GM21717 (cell line): ENCODE results near the gene RBBP6.
"Not testable (repeated sequence)": the region's sequence is repeated elsewhere in the genome, so short reads cannot be mapped to it uniquely, and the experiment has no call there.

Source experiments
- ATAC-seq: cut with Tn5 transposase; IDR thresholded peaks from one replicate; pipeline ENCODE4 v1.9.1; 2021; ENCODE audit warnings: mild to moderate bottlenecking, moderate library complexity; ENCODE audit not compliant: unreplicated experiment

RBBP6 gene

DNA sequence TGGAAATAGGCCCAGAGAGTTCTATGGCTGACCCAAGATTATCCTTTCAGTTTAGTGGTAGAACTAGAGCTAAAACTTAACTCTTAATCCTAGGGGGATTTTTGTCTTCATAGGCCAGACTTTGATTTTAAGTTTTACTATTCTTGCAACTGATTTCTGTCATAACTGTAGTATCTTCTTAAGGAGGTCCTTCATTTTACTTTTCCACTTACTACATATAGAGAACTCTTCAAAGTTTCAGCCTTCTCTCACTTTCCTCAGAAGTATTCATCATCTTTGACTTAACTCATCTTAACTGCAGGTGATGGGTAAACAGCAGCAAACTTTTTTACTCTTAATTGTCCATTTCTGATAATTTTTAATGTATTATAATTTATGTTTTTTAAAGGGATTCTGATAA is 23.4 kb downstream of the RBBP6 start:
- ATAC-seq: no peak

DNA sequence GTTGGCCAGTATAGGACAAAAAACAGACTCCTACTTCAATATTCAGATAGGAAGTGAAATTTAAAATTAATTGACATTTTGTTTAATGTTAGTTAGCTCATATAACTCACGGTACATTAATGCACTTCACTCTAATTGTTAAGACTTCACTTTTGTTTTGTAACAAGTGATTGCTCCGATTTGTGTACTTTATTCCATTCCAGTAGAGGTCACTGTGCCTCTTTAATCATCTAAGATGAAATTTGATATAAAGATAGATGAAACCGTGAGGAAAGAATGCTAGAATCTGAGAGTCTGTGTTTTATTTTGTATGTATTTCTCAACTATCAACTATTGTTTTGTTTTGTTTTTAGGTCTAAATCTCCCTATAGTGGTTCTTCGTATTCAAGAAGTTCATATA is 29.0 kb downstream of the RBBP6 start:
- no peak for ATAC-seq

DNA sequence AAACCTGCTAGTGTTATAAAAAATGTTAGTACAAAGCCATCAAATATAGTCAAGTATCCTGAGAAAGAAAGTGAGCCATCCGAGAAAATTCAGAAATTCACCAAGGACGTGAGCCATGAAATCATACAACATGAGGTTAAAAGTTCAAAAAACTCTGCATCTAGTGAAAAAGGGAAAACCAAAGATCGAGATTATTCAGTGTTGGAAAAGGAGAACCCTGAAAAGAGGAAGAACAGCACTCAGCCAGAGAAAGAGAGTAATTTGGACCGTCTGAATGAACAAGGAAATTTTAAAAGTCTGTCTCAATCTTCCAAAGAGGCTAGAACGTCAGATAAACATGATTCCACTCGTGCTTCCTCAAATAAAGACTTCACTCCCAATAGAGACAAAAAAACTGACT is 31.7 kb downstream of the RBBP6 start:
- ATAC-seq: no peak

DNA sequence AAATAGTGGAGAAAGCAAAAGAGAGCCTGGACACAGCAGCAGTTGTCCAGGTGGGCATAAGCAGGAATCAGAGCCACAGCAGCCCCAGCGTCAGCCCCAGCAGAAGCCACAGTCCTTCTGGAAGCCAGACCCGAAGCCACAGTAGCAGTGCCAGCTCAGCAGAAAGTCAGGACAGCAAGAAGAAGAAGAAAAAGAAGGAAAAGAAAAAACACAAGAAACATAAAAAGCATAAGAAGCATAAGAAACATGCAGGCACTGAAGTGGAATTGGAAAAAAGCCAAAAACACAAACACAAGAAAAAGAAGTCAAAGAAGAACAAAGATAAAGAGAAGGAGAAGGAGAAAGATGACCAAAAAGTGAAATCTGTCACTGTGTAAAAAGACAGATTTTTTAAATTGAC is 32.7 kb downstream of the RBBP6 start:
- no peak for ATAC-seq

DNA sequence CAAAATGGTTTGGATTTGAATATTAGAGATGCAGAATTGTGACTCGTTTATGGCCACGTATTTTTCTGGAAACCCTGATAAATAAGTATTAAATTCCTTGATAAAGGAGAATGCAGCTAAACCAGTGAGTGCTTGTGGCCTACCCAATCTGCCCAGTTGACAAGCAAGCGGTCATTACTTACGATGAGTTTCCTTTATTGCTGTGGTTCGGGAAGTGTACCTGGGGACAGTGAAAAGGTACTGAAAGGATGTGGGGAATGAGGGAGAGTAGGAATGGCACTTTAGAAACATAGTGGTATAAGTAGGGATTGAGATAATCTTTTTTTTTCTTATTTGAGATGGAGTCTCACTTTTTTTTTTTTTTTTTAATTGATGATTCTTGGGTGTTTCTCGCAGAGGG is 33.8 kb downstream of the RBBP6 start:
- ATAC-seq: no peak

DNA sequence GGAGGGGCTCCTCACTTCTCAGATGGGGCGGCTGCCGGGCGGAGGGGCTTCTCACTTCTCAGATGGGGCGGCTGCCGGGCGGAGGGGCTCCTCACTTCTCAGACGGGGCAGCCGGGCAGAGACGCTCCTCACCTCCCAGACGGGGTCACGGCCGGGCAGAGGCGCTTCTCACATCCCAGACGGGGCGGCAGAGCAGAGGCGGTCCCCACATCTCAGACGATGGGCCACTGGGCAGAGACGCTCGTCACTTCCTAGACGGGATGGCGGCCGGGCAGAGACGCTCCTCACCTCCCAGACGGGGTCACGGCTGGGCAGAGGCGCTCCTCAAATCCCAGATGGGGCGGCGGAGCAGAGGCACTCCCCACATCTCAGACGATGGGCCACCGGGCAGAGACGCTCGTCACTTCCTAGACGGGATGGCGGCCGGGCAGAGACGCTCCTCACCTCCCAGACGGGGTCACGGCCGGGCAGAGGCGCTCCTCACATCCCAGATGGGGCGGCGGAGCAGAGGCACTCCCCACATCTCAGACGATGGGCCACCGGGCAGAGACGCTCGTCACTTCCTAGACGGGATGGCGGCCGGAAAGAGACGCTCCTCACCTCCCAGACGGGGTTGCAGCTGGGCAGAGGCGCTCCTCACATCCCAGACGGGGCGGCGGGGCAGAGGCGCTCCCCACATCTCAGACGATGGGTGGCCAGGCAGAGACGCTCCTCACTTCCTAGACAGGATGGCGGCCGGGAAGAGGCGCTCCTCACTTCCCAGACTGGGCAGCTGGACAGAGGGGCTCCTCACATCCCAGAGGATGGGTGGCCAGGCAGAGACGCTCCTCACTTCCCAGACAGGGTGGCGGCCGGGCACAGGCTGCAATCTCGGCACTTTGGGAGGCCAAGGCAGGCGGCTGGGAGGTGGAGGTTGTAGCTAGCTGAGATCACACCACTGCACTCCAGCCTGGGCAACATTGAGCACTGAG is 35.4 kb downstream of the RBBP6 start:
- ATAC-seq: not testable (repeated sequence)

DNA sequence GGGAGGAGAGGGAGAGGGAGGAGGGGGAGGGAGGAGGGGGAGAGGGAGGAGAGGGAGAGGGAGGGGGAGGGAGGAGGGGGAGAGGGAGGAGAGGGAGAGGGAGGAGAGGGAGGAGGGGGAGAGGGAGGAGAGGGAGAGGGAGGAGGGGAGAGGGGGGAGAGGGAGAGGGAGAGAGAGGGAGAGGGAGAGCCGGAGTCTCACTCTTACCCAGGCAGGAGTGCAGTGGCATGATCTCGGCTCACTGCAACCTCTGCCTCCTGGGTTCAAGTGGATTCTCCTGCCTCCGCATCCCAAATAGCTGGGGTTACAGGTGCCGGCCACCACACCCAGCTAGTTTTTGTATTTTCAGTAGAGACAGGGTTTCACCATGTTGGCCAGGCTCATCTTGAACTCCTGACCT is 36.4 kb downstream of the RBBP6 start:
- ATAC-seq: not testable (repeated sequence)

DNA sequence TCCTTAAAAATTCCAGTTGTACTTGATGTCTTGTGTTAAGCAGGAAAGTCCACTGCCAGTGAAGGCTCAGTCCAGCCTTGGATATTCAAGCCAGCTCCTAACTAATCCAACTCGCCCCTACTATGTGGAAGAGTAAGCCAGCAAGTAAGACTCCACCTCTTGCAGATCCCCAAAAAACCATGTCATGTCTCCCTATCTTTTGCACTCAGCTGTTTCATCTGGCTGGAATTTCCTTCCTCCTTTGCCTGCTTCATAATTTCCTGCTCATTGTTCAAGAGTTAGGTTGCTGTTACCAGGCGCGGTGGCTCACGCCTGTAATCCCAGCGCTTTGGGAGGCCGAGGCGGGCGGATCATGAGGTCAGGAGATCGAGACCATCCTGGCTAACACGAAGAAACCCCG is 37.8 kb downstream of the RBBP6 start:
- ATAC-seq: no peak

DNA sequence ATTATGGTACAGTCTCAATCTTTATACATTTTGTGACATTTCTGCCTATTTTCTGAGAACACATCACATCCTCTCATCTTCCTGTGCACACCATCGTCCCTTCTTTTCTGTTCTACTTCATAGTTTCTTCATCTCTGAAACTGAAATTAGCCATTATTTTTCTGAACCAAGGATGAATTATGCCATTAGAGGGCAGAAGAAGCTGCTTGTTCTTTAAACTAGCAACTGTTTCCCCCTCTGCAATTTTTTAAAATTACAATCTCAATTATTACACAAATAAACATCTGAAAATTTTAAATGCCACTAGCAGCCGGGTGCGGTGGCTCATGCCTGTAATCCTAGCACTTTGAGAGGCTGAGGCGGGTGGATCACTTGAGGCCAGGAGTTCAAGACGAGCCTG is 41.3 kb downstream of the RBBP6 start:
- no peak for ATAC-seq

DNA sequence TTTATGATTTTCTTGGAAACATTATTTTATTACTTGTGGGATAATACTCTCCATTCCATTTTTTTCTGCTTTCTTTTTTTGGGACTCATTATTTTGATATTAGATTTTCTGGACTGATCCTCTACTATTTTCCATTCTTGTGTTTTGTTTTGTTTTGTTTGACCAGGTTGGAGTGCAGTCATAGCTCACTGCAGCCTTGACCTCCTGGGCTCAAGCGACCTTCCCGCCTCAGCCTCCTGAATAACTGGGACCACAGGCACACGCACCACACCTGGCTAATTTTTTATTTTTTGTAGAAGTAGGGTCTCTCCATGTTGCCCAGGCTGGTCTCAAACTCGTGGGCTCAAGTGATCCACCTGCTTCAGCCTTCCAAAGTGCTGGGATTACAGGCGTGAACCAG is 44.1 kb downstream of the RBBP6 start:
- ATAC-seq: no peak

DNA sequence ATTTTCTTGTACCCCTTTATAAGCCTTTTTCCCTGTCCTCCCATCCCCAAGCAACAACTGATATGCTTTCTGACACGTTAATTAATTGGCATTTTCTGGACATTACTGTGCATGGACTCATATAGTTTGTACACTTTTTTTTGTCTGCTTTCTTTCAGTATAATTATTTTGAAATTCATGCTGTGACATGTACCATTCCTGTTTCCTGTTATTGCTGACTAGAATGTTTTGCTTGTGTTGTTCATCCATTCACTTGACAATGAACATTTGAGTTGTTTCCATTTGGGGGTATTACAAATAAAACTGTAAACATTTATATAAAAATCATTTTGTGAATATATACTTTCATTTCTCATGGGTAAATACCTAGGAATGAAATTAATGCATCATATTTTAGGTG is 50.6 kb downstream of the RBBP6 start:
- no peak for ATAC-seq

DNA sequence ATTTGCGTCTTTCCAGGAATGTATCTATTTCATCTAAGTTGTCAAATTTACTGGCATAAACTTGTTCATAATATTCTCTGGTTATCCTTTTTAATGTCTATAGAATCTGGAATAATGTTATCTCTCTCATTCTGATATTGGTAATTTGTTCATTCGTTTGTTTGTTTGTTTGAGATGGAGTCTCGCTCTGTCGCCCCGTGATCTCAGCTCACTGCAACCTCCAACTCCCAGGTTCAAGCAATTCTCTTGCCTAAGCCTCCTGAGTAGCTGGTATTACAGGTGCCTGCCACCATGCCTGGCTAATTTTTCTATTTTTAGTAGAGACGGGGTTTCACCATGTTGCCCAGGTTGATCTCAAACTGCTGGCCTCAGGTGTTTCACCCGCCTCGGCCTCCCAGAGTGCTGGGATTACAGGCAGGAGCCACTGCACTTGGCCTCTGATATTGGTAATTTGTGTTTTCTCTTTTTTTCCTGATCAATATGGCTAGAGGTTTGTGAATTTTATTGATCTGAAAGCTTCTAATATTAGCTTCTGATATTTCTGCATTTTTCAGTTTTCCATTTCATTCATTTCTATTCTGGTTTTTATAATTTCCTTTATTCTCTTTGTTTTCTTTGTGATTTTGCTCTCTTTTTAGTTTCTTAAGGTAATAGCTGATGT is 59.5 kb downstream of the RBBP6 start:
- no peak for ATAC-seq

DNA sequence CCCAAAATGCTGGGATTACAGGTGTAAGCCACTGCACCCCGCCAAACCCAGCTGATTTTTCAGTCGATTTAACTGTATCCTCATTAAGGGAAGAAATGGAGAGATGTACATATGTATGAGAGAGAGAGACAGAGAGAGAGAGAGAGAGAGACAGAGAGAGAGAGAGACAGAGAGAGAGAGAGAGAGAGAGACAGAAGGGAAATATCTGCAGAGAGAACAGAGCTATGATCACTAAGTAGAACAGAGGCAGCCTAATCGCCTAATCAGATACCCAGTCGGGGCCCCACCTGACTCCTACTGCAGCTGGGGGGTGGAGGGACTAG is 70.0 kb downstream of the RBBP6 start:
- no peak for ATAC-seq

DNA sequence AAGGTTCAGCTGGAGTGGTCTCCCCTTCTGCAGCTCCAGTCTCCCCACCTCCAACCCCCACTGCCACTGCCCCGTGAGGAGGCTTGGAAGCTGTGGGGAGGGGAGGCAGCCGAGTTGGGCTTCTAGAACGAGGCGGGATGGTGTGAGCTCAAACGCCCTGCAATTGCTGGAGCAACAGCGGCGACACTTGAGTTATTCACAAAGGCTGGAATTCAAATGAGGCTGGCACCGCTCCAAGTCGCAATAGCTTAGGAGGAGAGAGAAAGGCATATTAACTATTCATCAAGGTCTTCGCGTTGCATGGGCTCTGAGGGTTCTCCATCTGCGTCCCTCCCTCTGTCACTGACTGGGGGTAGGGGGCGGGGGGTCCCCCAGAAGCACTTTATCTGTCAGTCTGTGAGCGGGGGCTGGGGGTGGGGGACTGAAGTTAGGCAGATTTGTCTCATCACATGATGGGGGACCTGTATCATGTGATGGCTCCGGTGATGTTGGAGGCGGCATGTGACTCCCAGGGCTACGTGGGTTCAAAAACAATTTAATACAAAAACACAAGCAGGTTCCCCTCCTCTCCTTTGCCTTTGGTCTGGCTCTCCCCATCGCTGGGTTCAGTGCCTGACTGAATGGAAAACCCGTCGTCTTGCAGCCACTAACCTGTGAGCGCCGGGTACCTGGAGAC is 70.5 kb downstream of the RBBP6 start:
- no peak for ATAC-seq

DNA sequence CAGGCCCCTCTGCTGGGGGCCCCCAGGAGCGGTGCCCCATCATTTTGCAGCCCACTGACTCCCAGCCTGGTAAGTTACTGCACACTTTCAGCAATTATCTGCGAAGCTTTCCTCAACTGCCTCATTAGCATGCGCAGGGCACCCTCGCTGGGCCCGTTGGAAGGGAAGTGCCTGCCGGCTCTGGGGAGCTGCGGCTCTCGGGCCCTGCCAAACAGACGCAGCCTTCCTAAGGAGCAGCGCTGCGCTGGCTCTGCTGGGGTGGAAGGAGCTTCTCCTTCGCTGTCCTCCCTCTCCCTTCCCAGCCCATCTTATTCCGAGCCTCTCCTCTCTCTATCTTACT is 71.0 kb downstream of the RBBP6 start:
- ATAC-seq: no peak

DNA sequence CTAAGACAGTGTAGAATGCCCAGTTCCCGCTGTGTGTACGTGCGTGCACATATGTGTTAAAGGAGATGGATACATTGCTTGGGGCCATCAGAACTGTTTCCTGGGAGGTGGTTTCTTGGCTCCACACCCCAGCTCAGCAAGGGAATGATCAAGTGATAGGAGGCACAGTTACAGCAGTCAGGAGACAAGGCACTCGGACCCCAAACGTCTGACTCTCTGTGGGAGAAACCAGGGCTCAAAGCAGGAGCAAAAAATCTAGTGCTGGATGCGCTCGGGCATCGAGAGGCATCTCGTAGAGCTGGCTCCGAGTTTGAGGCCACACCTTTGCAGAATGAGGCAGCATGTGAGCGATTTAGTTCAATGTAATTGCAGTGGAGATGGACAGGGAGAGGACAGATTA is 71.9 kb downstream of the RBBP6 start:
- no peak for ATAC-seq

DNA sequence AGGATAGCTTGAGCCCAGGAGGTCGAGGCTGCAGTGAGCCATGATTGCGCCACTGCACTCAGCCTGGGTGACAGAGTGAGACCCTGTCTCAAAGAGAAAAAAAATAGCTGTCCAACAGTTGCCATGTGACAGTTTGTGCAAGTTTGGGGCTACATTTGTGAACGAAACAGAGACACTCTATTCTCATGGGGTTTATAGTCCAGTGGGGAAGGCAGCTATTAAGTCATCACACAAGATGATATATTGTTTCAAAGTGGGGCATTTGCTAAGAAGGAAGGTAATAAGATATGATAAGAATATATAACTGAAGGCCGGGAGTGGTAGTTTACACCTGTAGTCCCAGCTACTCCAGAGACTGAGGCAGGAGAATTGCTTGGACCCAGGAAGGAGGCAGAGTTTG is 73.3 kb downstream of the RBBP6 start:
- ATAC-seq: no peak

DNA sequence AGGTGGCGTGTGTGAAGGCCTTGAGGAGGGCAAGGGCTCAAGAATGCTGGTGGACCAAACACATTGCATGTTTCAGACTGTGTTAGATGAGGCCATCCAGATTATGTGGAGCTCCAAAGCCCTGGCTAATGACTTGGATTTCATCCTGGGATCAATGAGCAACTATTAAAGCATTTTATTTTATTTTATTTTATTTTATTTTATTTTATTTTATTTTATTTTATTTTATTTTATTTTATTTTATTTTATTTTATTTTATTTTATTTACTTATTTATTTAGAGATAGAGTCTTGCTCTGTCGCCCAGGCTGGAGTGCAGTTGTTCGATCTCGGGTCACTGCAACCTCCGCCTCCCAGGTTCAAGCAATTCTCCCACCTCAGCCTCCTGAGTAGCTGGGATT is 73.9 kb downstream of the RBBP6 start:
- ATAC-seq: not testable (repeated sequence)

DNA sequence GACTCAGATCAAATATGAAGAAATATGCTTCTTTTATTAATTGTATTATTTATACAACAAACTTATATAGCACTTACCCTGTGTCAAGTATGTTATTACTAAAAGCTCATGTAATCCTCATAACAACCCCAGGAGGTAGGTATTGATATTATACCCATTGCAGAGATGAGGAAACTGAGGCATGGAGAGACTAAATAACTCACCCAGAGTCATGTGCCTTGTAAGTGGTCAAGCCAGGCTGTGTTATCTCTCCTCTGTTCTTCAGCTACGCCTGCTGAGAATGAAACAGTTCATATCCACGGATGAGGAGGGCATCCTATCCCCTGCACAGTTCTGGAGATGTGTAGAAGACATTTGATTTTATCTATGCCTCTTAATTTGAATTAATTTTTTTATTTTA is 78.1 kb downstream of the RBBP6 start:
- ATAC-seq: no peak
